Upper lobe of left lung (tissue), 4 donors: Measurements from ENCODE around the gene TMPRSS6.

Experiments
- CTCF ChIP-seq, 6 experiments: fragments of 450-650 bp in 4 of 6; fragments of 200-600 bp in 2 of 6; sonication (generic) in 2 of 6; IDR thresholded peaks; one replicate each; pipeline ENCODE4 v1.5.1; 2016 to 2019; ENCODE audit warnings: antibody characterized with exemption in 6 of 6
- EP300 ChIP-seq, 4 donors: sonication (generic); formaldehyde crosslinking; IDR thresholded peaks; one replicate each; pipeline ENCODE4 v1.5.1; 2017; ENCODE audit warnings: antibody characterized with exemption in 4 of 4, control low read depth in 2 of 4
- POLR2A ChIP-seq, 4 donors: fragments of 450-650 bp; IDR thresholded peaks; one replicate each; pipeline ENCODE4 v1.5.1; 2016 to 2017; ENCODE audit warnings: antibody characterized with exemption in 4 of 4, mild to moderate bottlenecking in 2 of 4
- POLR2AphosphoS5 ChIP-seq, 2 donors: sonication (generic); formaldehyde crosslinking; IDR thresholded peaks; one replicate each; pipeline ENCODE4 v1.5.1; 2017; ENCODE audit warnings: antibody characterized with exemption in 2 of 2

GRCh38 chr22:37039466-37039865 lies 70.0 kb downstream of the TMPRSS6 start:
- TF ChIP-seq CTCF (IDR thresholded peaks at IDR 0.05) (no peak), POLR2A (IDR thresholded peaks at IDR 0.05) (no peak), POLR2AphosphoS5 (IDR thresholded peaks at IDR 0.05) (no peak), EP300 (IDR thresholded peaks at IDR 0.05) (no peak)
